ENCODE data around the gene CCL8.
A peak's percentile ranks its signal among the peaks of the same experiment; 100 is the strongest.

CCL8 gene

DNA sequence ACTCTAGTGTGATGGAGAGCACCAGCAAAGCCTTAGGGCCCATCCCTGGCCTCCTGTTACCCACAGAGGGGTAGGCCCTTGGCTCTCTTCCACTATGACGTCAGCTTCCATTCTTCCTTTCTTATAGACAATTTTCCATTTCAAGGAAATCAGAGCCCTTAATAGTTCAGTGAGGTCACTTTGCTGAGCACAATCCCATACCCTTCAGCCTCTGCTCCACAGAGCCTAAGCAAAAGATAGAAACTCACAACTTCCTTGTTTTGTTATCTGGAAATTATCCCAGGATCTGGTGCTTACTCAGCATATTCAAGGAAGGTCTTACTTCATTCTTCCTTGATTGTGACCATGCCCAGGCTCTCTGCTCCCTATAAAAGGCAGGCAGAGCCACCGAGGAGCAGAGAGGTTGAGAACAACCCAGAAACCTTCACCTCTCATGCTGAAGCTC lies at the start of gene CCL8:
TSS of gene CCL8 (plus strand) at position 397 of the 445 bp plus-strand sequence. CDS start 67 bp downstream, outside the sequence.
- no peak for DNase-seq

GRCh38 chr17:34269969-34270368 lies 49.3 kb upstream of the CCL8 start, which contains the start of gene CCL7:
TSS of gene CCL7 (plus strand) at chr17:34270221. CDS start at chr17:34270291, 70 bp downstream.
- DNase-seq, result no peak

DNA sequence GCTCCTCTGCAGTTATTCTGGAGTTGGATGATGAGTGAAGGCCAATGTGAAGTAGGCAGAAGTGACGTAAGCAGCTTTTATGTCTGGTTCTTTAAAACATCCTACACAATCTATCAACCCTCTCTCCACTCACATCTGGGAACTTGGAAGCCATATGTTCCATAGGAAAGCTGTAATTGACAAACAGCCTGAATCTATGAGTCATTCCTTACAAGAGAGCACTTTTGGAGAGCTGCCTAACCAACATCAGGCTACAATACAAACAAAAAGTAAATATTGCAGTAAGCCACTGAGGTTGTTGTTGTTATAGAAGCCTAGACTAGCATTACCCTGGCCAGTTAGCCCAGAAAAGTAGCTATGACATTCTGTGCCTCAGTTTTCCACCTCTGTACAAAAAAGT lies 43.4 kb upstream of the CCL8 start:
- DNase-seq, result no peak

DNA sequence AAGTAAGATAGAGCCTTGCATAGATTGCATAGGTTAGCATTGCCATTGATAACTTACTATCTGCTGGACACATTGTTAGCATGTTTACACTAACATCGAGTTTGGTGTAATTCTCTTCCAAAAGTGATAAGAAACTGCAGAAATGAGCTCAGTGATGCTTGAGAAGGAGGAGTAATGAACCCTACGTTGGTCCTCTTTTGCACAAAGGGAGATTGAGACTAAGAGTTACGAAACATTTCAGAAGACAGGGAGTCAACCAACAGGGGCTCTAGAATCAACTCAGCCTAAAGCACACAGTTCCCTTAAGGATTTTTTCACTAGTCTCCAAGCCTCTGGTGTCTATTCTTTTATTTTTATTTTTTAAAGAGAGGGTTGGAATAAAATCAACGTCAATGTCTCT lies 42.4 kb upstream of the CCL8 start:
- no peak for DNase-seq

DNA sequence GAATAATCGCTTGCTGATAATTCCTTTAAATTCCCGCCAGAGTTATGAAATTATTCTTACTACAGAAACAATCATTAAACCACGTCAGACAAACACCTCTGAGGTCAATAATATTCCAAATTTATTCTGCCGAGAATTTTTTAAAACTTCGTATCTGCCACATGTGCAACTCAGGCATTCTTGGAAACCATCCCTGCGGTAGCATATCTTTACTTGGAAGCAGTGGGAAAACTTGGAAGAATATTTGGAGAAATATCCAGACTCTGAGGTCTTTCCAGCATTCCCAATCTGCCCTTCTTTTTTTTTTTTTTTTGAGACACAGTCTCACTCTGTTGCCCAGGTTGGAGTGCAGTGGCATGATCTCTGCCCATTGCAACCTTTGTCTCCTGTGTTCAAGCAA lies 35.7 kb upstream of the CCL8 start:
- DNase-seq, result no peak

DNA sequence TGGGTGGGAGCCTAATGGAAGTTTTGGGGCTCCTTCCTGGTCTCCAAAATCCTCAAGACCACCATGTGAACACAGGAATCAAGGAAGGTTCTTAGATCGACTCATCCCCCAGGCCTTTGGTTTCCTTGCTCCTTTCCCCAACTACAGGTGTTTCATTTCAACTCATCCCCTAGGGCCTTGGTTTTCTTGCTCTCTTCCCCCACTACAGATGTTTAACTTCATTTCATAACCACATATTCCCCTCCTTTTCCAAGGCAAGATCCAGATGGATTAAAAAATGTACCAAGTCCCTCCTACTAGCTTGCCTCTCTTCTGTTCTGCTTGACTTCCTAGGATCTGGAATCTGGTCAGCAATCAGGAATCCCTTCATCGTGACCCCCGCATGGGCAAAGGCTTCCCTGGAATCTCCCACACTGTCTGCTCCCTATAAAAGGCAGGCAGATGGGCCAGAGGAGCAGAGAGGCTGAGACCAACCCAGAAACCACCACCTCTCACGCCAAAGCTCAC lies 33.9 kb upstream of the CCL8 start, which contains the start of gene CCL11:
TSS of gene CCL11 (plus strand) at position 457 of the 507 bp plus-strand sequence. CDS start 67 bp downstream, outside the sequence.
- DNase-seq, result no peak

- no peak for DNase-seq
These were observed 31.4 kb upstream of the CCL8 start for GRCh38 chr17:34287875-34288274.

GRCh38 chr17:34290586-34290985 lies 28.6 kb upstream of the CCL8 start:
- DNase-seq, result no peak

DNA sequence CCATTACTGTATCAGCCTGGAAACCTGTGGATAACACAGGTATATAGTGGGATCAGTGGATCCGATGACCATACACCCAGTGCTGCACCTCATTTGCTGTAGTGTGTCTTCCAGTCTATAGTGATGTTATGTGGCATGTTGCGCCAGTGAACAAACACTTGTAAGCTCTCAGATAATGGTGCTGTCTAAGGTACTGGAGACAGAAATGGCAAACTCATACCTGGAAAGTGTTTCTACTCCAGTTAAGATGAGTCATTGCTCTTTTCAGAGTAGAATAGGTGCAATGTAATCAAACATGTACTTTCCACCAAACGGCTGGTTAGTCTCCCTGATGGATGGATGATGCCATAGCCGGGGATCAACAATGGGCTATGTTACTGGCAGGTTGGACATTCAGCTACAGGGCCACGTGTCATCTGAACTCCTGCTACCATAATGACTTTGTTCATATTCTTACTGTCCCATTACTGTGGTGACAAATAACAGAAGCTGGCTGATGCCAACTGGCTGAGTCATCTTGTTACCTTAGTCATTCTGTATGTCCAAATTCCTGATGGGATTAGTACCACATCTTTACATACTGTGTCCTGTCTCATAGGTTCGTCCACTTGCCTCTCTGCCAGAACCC lies 27.4 kb upstream of the CCL8 start:
- DNase-seq, result peak in 1 of 2 experiments; percentile 16

GRCh38 chr17:34299027-34299426 lies 20.2 kb upstream of the CCL8 start:
- no peak for DNase-seq

DNA sequence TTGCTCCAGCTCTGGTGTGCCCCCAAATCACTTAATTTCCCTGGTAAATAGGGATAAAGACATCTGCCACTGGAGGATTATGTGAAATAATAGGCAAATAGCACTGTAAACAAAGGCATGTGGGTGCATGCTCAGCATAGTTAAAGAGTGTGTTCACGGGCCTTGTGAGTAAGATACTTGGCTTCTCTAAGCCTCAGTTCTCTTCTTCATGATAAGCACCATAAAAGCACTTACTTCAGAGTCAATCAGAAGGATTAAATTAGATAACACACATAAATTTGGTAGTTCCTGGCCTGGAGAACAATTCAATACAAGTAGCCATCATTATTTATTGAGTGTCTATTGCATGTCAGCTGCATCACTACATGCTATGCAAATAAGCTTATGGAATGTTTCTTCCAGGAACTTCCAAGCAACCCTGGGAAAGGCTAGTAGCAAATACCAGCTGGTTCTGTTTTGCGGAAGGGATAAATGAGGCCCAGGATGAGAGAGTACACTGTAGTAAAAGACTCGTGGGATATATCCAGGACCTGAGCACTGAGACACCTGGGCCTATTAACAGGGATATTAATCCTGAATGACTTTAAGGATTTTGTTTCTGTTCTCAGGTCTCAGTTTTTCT lies 19.2 kb upstream of the CCL8 start:
- no peak for DNase-seq

- no peak for DNase-seq
These were observed 18.4 kb upstream of the CCL8 start for GRCh38 chr17:34300652-34301370.

GRCh38 chr17:34301986-34302385 lies 17.2 kb upstream of the CCL8 start:
- DNase-seq, result no peak

GRCh38 chr17:34302636-34303035 lies 16.6 kb upstream of the CCL8 start:
- no peak for DNase-seq

- DNase-seq, result no peak
These were observed 15.6 kb upstream of the CCL8 start for GRCh38 chr17:34303606-34304005.

DNA sequence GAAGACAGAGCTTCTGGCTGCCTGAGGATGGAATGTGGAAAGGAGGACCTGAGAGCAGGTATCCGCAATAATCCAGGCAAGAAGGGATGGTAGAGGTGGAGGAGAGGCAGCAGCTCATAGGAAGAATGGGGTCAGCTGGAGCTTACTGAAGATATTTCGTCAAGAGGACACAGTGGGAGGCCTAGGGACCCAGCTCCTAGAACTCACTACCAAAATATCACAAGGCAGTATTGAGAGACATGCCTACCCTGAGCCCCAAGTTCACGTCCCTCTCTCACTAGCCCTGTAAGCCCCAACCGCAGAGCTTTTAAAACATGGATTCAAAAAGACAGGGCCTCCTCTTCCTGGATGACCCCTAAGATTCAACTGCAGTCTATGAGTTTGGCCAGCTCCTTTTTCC lies 14.2 kb upstream of the CCL8 start:
- DNase-seq, result no peak

DNA sequence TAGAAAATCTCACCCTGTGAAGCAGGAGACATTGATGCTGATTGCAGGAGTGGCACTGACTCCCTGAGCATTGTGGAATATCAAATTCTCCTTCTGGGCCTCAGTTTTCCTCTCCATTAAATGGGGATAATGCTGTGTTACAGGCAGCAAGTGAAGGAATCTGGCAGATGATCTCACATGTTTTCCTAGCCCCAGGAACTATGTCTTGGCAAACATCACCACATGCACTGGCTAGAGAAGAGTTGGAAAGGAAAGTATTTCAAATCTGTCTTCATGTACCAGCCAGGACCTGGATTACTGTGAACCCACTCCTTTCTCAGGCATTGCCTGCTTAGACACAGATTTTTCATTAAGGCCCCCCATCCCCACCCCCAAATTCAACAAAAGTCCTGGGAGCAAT lies 13.6 kb upstream of the CCL8 start:
- no peak for DNase-seq

GRCh38 chr17:34306466-34306865 lies 12.8 kb upstream of the CCL8 start:
- DNase-seq, result no peak

DNA sequence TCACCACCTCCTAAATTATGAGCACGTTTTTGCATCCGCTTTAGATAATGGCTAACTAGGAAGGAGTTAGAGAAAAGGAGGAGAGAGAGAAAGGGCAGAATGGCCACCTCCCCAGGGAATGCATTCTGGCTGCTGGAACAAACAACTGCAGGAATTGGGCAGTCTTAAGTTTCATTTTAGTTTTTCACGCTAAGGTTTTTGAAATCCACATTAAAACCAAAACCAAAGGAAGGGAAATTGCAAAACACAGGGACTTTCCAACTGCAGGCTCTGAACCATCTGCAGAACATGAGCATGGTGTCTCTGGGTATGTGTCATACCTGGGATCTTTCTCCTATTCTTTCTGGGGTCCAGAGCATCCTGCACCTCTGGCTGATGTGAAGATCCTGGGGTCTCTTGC lies 12.1 kb upstream of the CCL8 start:
- no peak for DNase-seq

- no peak for DNase-seq
These were observed 10.9 kb upstream of the CCL8 start for GRCh38 chr17:34308371-34308770.

GRCh38 chr17:34311291-34311690 lies 7.9 kb upstream of the CCL8 start:
- DNase-seq, result no peak

DNA sequence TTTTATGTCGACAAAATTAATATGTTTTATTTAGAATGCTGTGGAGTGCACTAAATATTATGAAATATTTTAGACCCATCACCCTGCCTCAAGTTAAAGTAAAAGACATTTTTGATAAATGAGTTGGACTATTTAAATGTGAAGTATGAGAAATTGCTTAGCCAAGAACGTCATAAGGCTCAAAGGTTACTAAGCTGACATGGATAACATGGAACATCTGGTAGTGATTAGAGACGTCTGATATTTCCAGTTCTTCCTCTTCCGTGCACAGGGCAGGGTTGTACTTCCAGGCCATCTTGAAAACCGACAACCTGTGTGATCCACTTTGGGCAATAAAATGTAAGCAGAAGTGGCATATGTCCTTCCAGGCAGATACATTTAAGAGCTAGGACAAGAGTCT lies 7.2 kb upstream of the CCL8 start:
- no peak for DNase-seq

DNA sequence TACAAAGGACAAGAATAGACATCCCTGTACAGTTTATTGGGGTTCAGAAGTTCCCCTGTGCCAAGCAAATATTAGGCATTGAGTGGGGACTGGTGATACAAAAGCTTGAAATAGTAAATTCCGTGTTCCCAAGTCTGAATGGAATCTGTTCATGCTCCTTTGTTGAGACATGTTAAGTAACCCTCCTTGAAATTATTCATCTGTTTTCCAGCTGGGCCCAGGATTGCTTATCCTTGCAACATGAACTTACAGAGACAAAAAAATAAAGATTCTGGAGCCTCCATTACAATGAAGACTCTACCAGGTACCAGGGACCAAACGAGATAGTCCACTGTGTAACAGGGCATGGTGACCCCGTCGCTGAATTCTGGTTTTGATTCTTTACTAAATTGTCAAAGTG lies 6.1 kb upstream of the CCL8 start:
- no peak for DNase-seq

- DNase-seq, result no peak
These were observed 5.0 kb upstream of the CCL8 start for GRCh38 chr17:34314279-34314678.
